Kidney epithelial cell (primary cell): Measurements from ENCODE around the gene KRTAP5-5. TPM values are rescaled to one million over a fixed set of nuclear protein-coding genes. Genes with fewer than 3 reads are reported as not detected.
"Not testable (repeated sequence)": the region's sequence is repeated elsewhere in the genome, so short reads cannot be mapped to it uniquely, and the experiment has no call there.

Source experiments
- DNase-seq: peaks from one replicate; pipeline ENCODE4 v3.0.0-alpha.2; 2010; ENCODE audit warnings: low read depth
- H3K27me3 ChIP-seq: 2 replicates; pipeline ENCODE4 v1.6.0; 2011; ENCODE audit warnings: low read length; ENCODE audit not compliant: control insufficient read depth, insufficient read depth
- H3K36me3 ChIP-seq: 2 replicates; pipeline ENCODE4 v1.5.1; 2011; ENCODE audit warnings: low read length; ENCODE audit not compliant: control insufficient read depth, insufficient read depth
- H3K4me3 ChIP-seq: 2 replicates; pipeline ENCODE4 v1.5.1; 2011; ENCODE audit warnings: low read depth, mild to moderate bottlenecking, control low read depth, low read length
- total RNA-seq: library from RNA; depleted of rRNA; stranded (reverse); fragments of >200 nt; gene quantifications from 2 replicates; pipeline ENCODE4 v1.2.3, GENCODE V29; 2015
- TF ChIP-seq, protein P1 (sequence below): IDR thresholded peaks from 2 replicates; pipeline ENCODE4 v1.5.1; 2011; ENCODE audit warnings: mild to moderate bottlenecking, moderate library complexity, low read length, control low read depth, inconsistent platforms; ENCODE audit not compliant: insufficient read depth, poor library complexity, severe bottlenecking

KRTAP5-5 gene
- total RNA-seq, 1 donor from 2014 or later = not detected

DNA sequence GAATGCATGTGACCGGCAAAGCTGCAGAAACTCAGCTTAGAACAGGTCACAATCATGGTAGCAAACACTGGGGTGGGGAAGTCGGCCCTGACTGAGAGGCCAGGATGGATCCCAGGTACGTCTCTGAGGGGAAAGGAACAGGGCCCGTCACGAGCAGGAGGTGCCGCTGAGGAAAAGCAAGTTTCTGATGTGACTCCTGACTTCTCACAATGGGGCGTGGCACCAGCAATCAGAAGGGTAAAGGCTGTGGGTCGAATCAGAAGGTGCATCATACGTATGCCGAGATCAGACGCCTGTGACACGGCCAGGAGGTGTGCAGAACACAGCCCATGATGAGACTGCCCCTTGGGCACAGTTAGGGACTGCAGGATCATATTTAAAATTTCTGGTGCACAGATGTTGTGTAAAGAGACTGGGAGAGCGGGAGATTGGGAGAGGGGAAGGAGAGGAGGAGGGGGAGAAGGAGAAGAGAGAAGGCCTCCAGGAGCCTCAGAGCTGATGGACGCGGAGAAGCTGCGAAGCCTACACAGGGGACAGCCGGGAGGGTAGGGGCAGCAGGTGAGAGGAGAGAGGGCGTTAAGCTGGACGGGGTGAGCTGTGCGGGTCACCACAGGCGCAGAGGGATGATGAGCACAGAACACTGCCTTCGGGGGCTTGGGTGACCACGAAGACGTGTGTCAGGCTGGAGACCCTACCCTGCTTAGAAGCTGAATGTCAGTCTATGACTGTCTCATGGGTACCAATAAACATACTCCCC, 30.7 kb downstream of the KRTAP5-5 start:
- DNase-seq = no peak
- Histone ChIP-seq H3K36me3 (no peaks in the 10 kb centered on the region), H3K27me3 (peaks cover 16% of the 10 kb centered on the region), H3K4me3 (no peak overlapping the region)
- TF ChIP-seq, protein P1, sequence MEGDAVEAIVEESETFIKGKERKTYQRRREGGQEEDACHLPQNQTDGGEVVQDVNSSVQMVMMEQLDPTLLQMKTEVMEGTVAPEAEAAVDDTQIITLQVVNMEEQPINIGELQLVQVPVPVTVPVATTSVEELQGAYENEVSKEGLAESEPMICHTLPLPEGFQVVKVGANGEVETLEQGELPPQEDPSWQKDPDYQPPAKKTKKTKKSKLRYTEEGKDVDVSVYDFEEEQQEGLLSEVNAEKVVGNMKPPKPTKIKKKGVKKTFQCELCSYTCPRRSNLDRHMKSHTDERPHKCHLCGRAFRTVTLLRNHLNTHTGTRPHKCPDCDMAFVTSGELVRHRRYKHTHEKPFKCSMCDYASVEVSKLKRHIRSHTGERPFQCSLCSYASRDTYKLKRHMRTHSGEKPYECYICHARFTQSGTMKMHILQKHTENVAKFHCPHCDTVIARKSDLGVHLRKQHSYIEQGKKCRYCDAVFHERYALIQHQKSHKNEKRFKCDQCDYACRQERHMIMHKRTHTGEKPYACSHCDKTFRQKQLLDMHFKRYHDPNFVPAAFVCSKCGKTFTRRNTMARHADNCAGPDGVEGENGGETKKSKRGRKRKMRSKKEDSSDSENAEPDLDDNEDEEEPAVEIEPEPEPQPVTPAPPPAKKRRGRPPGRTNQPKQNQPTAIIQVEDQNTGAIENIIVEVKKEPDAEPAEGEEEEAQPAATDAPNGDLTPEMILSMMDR = no peak

DNA sequence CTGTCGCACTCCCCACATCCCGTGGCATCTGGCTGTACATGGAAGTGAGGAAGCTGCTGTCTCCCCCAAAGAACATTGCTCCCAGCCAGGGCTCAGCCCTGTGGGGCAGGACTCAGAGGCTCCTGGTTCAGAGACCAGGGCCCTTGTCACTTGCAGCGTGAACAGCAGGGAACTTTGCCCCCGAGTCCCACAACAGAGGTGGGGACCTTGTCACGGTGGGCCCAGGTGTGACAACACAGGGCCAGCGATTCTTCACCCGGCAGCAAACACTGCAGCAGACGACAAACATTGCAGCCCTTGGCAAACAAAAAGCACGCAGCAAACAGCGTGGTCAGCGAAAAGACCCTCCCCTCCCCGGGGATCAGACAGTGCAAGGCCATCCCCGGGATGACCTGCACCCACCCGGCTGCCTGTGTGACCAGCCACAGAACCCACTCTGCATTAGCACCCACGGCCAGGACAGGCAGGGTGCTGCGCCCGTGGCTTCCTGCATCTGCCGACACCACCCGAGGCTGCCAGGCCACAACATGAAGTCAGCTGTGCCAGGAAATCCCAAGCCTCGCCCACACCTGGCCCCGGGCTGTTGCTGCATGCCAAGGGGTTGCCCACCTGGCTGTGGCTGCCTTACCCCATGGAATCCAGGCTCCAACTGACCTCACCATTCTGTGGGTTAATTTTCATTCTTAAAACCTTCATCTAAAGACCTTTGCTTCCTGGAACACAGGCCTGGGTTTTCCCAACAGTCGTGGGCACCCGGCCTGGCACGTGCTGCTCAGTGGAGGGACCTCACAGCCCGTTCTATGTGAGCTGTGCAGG, 32.1 kb downstream of the KRTAP5-5 start:
- DNase-seq, H3K27me3 ChIP-seq, H3K36me3 ChIP-seq, H3K4me3 ChIP-seq: not testable (repeated sequence)

DNA sequence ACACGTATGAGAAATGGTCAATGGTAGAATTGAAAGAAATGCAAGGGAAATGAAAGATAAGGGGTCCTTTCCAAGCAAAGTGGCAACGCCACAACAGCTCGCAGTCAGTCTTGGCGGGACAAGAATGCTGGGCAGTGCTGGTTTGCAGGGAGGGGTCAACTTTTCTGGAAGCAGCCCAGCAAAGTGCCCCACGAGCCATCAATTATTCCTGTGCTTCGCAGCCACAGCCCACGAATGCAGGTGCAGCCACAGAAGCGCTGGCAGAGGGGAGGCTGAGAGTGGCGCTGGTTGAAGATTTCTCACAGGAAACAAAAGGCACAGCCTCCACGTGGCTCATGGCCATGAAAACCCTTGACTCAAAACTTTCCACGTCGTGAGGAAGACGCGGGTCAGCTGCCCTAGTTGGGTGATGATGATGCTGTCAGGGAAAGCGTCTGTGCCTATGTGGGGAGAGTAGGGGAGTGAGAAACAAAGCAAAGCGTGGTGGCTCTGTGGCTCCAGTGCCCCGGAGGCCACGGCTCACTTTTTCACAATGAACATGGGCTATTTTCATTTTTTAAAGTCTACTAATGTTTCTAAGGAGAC, 33.2 kb downstream of the KRTAP5-5 start:
- not testable (repeated sequence) for H3K4me3 ChIP-seq, DNase-seq, H3K36me3 ChIP-seq
- peaks cover 13% of the 10 kb centered on the region for H3K27me3 ChIP-seq

DNA sequence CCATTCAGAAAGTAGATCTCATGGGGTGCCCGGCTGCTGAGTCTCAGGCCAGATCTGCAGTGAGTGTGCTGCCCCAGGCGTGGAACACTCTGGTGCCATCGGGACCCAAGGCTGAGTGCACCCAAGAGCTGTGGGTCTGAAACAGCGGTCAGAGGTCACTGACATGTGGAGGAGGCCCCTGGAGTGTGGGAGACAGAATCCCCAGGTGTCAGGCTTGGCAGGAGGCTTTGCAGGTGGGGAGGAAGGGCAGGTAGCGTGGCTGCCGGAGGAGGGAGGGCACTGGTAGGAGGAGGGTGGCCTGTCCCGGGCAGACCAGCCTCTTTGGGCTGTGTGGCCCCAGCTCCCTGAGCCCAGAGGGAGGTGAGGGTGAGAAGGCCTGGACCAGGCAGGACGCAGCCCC, 35.7 kb downstream of the KRTAP5-5 start:
- no peak overlapping the region for H3K4me3 ChIP-seq
- DNase-seq = no peak
- TF ChIP-seq, protein P1 = no peak
- H3K36me3 ChIP-seq = no peaks in the 10 kb centered on the region
- H3K27me3 ChIP-seq = peaks cover 28% of the 10 kb centered on the region

DNA sequence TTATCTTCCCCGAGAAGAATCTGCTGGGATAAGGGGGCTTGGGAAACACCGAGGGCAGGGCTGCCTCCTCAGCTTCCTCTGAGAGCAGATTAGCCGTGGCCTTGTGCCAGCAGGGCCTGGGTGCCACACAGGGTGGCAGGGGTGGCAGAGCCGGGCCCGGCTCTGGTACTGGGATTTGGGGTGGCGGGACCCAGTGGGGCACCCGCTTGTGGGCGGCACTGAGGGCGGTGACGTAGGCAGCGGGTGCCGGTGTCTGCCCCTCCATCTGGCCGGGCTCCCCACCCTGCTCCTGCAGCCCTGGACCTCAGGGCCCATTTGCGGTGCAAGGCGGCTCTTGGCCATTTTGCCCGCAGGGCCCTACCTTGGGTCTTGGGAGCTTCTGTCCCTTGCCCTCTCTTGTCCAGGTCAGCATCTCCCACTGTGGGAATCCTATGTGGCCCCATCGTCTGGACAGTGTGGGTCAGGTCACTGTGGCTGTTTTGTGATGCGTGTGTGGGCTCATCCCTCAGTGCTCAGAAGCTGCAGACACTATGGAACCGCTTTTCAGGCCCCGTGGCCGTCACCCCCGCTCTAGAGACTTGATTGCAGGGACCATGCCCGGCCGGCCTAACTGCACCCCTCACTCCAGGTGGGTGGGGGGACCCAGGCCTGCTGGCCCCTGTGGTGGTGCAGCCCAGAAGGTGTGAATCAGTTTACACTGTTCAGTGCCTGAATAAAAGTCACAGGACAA, 37.7 kb downstream of the KRTAP5-5 start:
- Histone ChIP-seq H3K36me3 (no peaks in the 10 kb centered on the region), H3K4me3 (no peak overlapping the region), H3K27me3 (peaks cover 27% of the 10 kb centered on the region)
- DNase-seq = no peak
- TF ChIP-seq, protein P1 = no peak

DNA sequence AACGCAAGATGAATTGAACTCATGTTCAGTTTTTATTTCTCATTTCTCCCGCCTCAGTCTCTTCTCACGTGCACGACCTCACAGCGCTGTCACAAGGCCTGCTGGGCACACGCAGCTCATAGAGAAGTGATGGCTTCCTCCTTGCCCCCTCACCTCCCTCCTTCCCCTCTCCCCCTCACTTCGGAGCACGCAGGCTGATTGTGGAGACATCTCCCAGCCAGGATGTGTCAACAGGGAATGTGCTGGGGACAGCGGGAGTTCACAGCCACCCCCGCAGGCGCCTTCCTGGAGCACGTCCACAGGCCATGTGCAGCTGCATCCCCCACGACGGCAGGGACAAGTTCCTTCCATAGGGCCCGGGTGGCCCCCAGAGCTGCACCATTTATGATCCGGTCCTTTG, 38.3 kb downstream of the KRTAP5-5 start:
- Histone ChIP-seq H3K36me3 (no peaks in the 10 kb centered on the region), H3K4me3 (no peak overlapping the region), H3K27me3 (peaks cover 27% of the 10 kb centered on the region)
- TF ChIP-seq, protein P1 = no peak
- no peak for DNase-seq
